H54 (cell line): Measurements from ENCODE around the gene RTKN.
"Not testable (repeated sequence)": the region's sequence is repeated elsewhere in the genome, so short reads cannot be mapped to it uniquely, and the experiment has no call there.

Experiments
- DNase-seq: peaks from one replicate; pipeline ENCODE4 v3.0.0; 2011; ENCODE audit warnings: low spot score, mixed read lengths; ENCODE audit not compliant: insufficient read length
- FAIRE-seq: peaks from 3 replicates; lab custom pipeline; 2011; peaks lifted over from hg19 to GRCh38; lab: Jason Lieb, UNC
- POLR2A ChIP-seq: IDR thresholded peaks from 2 replicates; pipeline ENCODE4 v1.6.1; 2011; ENCODE audit warnings: low read depth, mild to moderate bottlenecking, low read length

The RTKN gene

GRCh38 chr2:74472086-74472944, 30.6 kb upstream of the RTKN start, which contains the start of gene MRPL53:
TSS of gene MRPL53 (minus strand) at chr2:74472680. CDS start at chr2:74472660, 20 bp downstream.
- peak; percentile 15 for FAIRE-seq
- peak; percentile 70 for DNase-seq
- peak; percentile 78 for TF ChIP-seq POLR2A

DNA sequence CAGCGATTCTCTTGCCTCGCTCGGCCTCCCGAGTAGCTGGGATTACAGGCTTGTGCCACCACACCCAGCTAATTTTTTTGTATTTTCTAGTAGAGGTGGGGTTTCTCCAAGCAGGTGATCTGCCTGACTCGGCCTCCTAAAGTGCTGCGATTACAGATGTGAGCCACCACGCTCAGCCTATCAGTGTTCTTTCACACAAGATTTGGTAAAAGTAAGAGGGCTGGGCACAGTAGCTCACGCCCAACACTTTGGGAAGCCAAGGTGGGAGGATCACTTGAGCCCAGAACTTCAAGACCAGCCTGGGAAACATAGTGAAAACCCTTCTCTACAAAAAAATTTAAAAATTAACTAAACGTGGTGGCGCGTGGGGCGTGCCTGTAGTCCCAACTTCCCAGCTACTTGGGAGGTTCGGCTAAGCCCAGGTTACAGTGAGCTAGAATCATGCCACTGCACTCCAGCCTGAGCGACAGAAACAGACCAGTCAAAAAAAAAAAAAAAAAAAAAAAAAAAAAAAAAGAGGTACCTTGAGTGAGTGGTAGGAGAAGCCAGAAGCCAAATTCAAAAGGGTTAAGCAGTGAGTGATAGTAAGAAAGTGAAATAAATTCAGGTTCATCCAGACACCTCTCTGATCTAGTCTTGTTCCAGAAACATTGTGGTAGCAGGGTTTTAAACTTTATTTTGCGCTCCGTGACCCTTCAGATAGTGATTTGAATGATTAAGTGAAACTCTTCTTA, 29.8 kb upstream of the RTKN start:
- no peak for FAIRE-seq
- no peak for TF ChIP-seq POLR2A
- no peak for DNase-seq

DNA sequence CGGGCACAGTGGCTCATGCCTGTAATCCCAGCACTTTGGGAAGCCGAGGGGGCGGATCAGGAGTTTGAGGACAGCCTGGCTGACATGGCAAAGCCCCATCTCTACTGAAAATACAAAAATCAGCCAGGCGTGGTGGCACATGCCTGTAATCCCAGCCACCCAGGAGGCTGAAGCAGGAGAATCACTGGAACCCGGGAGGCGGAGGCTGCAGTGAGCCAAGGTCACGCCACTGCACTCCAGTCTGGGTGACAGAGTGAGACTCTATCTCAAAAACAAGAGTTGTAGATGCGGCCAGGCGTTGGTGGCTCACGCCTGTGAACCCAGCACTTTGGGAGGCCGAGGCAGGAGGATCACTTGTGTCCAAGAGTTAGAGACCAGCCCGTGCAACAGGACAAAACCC, 29.0 kb upstream of the RTKN start:
- not testable (repeated sequence) for DNase-seq, FAIRE-seq

- no peak for TF ChIP-seq POLR2A
- DNase-seq: no peak
- no peak for FAIRE-seq
Observed at GRCh38 chr2:74464406-74464805, 22.7 kb upstream of the RTKN start.

- DNase-seq (no peak), FAIRE-seq (no peak)
- no peak for TF ChIP-seq POLR2A
Observed at GRCh38 chr2:74462786-74463105, 21.0 kb upstream of the RTKN start.

DNA sequence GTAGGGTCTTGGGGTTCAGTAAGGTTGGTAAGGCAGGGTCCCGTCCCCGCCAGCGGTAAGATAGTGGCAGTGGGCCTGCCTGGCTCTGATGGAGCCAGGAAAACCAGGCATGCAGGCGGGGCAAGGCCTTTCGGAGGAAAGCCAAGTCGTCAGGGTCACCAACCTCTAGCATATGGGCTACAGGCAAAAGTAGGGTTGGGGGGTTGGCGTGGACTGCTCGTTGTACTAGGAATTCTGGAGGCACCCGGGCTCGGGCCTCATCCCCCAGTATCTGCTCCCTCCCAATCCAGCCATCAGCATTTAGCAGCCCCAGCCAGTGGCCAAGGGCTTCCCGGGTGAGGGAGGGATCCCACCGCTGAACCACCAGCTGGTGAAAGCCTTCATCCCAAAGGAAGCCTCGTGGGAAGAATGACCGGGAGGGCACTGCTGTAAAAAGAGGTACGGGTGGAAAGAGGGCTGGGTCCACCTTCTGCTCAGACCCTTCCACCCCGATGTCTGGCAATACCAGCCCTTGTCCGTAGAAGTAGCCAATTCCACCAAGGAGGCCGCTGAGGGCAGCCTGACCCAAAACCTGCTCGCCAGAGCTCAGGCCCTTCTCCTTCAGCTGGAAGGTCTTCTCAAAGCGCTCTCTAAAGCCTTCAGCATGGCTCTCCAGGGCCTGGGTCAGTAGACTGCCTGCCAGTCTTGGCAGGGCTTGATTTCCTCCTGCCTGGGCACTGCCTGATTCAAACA, 20.5 kb upstream of the RTKN start:
- FAIRE-seq (no peak), DNase-seq (no peak)
- TF ChIP-seq POLR2A: no peak

- FAIRE-seq: no peak
- DNase-seq: no peak
- no peak for TF ChIP-seq POLR2A
Observed at GRCh38 chr2:74461187-74462053, 19.7 kb upstream of the RTKN start.

DNA sequence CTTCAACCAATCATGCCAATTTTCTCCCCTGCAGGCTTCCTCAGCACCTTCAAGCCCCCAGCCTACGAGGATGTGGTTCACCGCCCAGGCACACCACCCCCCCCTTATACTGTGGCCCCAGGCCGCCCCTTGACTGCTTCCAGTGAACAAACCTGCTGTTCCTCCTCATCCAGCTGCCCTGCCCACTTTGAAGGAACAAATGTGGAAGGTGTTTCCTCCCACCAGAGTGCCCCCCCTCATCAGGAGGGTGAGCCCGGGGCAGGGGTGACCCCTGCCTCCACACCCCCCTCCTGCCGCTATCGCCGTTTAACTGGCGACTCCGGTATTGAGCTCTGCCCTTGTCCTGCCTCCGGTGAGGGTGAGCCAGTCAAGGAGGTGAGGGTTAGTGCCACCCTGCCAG, 18.4 kb upstream of the RTKN start:
- FAIRE-seq, DNase-seq: not testable (repeated sequence)

- FAIRE-seq: not testable (repeated sequence)
Observed at GRCh38 chr2:74459503-74460118, 17.9 kb upstream of the RTKN start.

GRCh38 chr2:74458938-74459363, 17.2 kb upstream of the RTKN start:
- FAIRE-seq (no peak), DNase-seq (no peak)
- TF ChIP-seq POLR2A: no peak

More at GRCh38 chr2:74459503-74460118, 17.9 kb upstream of the RTKN start:
- DNase-seq: not testable (repeated sequence)

GRCh38 chr2:74458132-74458937, 16.6 kb upstream of the RTKN start, which contains the start of gene WBP1:
TSS of gene WBP1 (plus strand) at chr2:74458438. CDS start at chr2:74458603, 165 bp downstream.
- TF ChIP-seq POLR2A: peak; percentile 61
- DNase-seq (peak; percentile 99), FAIRE-seq (peak; percentile 85)

DNA sequence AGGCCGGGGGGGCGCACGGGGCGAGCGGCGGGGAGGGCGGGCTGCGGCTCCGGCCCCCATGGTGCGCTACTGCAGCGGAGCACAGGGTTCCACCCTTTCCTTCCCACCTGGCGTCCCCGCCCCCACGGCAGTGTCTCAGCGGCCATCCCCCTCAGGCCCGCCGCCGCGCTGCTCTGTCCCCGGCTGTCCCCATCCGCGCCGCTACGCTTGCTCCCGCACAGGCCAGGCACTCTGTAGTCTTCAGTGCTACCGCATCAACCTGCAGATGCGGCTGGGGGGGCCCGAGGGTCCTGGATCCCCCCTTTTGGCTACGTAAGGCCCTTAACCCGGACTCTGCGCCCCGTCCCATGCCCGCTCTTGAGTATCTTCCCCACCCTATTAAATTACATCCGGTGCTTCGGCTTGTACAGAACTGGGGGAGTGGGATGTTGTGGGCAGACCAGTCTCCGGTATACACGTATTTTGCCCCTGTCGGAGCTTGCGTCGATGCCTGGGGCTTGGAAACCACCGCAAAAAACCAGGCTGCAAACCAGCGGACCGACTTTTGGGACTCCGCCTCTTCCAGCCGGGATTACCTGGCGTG, 15.9 kb upstream of the RTKN start:
- peak; percentile 25; the same call in 1 of the 2 replicates for TF ChIP-seq POLR2A
- FAIRE-seq (no peak), DNase-seq (no peak)
